Measurements from ENCODE around the gene PROS1. TPM values are rescaled to one million over a fixed set of nuclear protein-coding genes. Genes with fewer than 3 reads are reported as not detected.

Gene PROS1
- total and polyA plus RNA-seq, 2 of the 8 experiments (the other 6 are each of a cell fraction or from before 2014, with no cell fraction given) = 0.65 to 2.5 TPM

- H3K56ac ChIP-seq (replicated peaks; ENCODE audit: insufficient read length, low read depth, low read length) = no peak overlapping the region
- FAIRE-seq (no peak), DNase-seq (ENCODE audit: low read depth in 1 of 2, low spot score in 2 of 2) (no peak)
- no peak overlapping the region for H3K14ac ChIP-seq (ENCODE audit: insufficient read length)
- no peak overlapping the region for H3K4me3 ChIP-seq (ENCODE audit: extremely low read depth in 1 of 4, insufficient read depth in 2 of 4, low read depth in 3 of 4, low read length in 4 of 4)
- CTCF ChIA-PET (ENCODE audit: partially characterized antibody) = no interaction called here
- no peaks in the 10 kb centered on the region for H3K27me3 ChIP-seq (replicated peaks in 1 of 4; ENCODE audit: control insufficient read depth in 3 of 4, extremely low read depth in 1 of 4, insufficient read depth in 3 of 4, low read length in 3 of 4)
- no peak overlapping the region for H3K4me2 ChIP-seq (ENCODE audit: insufficient read depth in 1 of 2, low read depth in 2 of 2, low read length in 2 of 2)
- no peaks in the 10 kb centered on the region for H3K4me1 ChIP-seq (replicated peaks in 1 of 4; ENCODE audit: control insufficient read depth in 3 of 4, insufficient read depth in 4 of 4, low read length in 3 of 4)
- no peak overlapping the region for H3K23ac ChIP-seq (ENCODE audit: insufficient read length)
- no peak overlapping the region for H2BK5ac ChIP-seq (ENCODE audit: low read depth, low read length)
- POLR2A ChIA-PET (ENCODE audit: partially characterized antibody) = no interaction called here
- no peaks in the 10 kb centered on the region for H4K20me1 ChIP-seq (replicated peaks in 1 of 2; ENCODE audit: control insufficient read depth in 1 of 2, insufficient read depth in 2 of 2, low read length in 2 of 2)
- H3K9ac ChIP-seq (replicated peaks in 1 of 4; ENCODE audit: extremely low read depth in 1 of 4, low read depth in 3 of 4, low read length in 3 of 4) = no peak overlapping the region
- H2BK15ac ChIP-seq (ENCODE audit: low read length) = no peak overlapping the region
- peaks cover 28 to 52% of the 10 kb centered on the region in 2 experiments for H3K9me3 ChIP-seq (ENCODE audit: insufficient read depth in 2 of 2, low read depth in 1 of 2, low read length in 1 of 2)
- H2BK20ac ChIP-seq (ENCODE audit: low read length) = no peak overlapping the region
- no peaks in the 10 kb centered on the region for H3K79me1 ChIP-seq (ENCODE audit: low read depth, low read length)
- no peak overlapping the region for H3K27ac ChIP-seq (ENCODE audit: low read depth, low read length)
- no peak overlapping the region for H2BK12ac ChIP-seq (ENCODE audit: low read depth, low read length)
- no peak overlapping the region for H2BK120ac ChIP-seq (replicated peaks; ENCODE audit: low read depth, low read length)
- TF ChIP-seq SAP30 (IDR thresholded peaks at IDR 0.05; ENCODE audit: insufficient read depth, insufficient replicate concordance, low read length) = no peak
- TF ChIP-seq RNF2 (IDR thresholded peaks at IDR 0.05; ENCODE audit: borderline replicate concordance, low read depth, low read length, missing control alignments, poor library complexity, severe bottlenecking) = no peak
- TF ChIP-seq MAFK (IDR thresholded peaks at IDR 0.05; ENCODE audit: low read depth, low read length) = no peak
- no peak for TF ChIP-seq TAF7 (optimal IDR thresholded peaks at IDR 0.05; ENCODE audit: borderline replicate concordance, low read depth, low read length)
- no peaks in the 10 kb centered on the region for H3K79me2 ChIP-seq (ENCODE audit: control insufficient read depth in 1 of 2, insufficient read depth in 2 of 2, low read length in 2 of 2)
- no peaks in the 10 kb centered on the region for H3K23me2 ChIP-seq (ENCODE audit: low read depth, low read length)
- H3K4ac ChIP-seq (replicated peaks; ENCODE audit: insufficient read length, low read depth, low read length) = no peak overlapping the region
- no peaks in the 10 kb centered on the region for H3K36me3 ChIP-seq (ENCODE audit: control insufficient read depth in 2 of 4, insufficient read depth in 4 of 4, low read length in 3 of 4)
- no peak overlapping the region for H4K8ac ChIP-seq (ENCODE audit: extremely low read depth, insufficient read depth, low read length)
- no peak overlapping the region for H3K18ac ChIP-seq (ENCODE audit: extremely low read depth, low read length)
- H2AK5ac ChIP-seq (ENCODE audit: low read depth, low read length) = no peak overlapping the region
- H4K91ac ChIP-seq (replicated peaks; ENCODE audit: insufficient read length, low read length) = no peak overlapping the region
- no peak overlapping the region for H4K5ac ChIP-seq (ENCODE audit: insufficient read length, low read depth, low read length)
- no peak overlapping the region for H2AFZ ChIP-seq (ENCODE audit: low read length)
Observed at GRCh38 chr3:93910097-93910496, 63.6 kb downstream of the PROS1 start.
